Measurements from ENCODE around the gene GIGYF2. TPM values are rescaled to one million over a fixed set of nuclear protein-coding genes. Genes with fewer than 3 reads are reported as not detected.

Gene GIGYF2
- total RNA-seq, 1 donor from 2014 or later = 72.3 TPM

DNA sequence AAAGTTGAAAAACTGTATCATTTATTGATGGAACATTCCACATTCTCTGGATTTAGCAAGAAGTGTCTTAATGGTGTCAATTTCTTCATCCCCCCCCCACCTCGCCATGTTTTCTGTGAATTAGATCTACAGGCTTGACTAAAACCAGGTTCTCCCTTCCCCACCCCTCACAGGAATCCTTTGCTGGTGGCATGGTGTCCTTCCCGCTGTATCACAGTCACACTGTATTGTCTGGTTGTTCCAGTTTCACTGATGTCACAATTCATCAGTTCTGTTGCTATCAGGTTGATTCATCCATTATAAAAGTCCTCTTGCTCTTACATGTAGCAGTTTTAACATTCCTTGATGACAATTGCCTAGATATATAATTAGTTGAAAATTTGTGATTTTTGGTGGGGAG lies 166.9 kb downstream of the GIGYF2 start:
- no peak for DNase-seq (ENCODE audit: low spot score, unreplicated experiment)
- Mint-ChIP-seq H3K4me1 (ENCODE audit: low read depth) (peaks cover 6% of the 10 kb centered on the region), H3K27ac (no peak overlapping the region), H3K27me3 (no peaks in the 10 kb centered on the region), H3K36me3 (ENCODE audit: insufficient read depth) (peaks cover 8% of the 10 kb centered on the region), H3K9me3 (ENCODE audit: low read depth) (no peaks in the 10 kb centered on the region), H3K4me3 (ENCODE audit: low read depth) (no peak overlapping the region)
- TF ChIP-seq, protein P1, sequence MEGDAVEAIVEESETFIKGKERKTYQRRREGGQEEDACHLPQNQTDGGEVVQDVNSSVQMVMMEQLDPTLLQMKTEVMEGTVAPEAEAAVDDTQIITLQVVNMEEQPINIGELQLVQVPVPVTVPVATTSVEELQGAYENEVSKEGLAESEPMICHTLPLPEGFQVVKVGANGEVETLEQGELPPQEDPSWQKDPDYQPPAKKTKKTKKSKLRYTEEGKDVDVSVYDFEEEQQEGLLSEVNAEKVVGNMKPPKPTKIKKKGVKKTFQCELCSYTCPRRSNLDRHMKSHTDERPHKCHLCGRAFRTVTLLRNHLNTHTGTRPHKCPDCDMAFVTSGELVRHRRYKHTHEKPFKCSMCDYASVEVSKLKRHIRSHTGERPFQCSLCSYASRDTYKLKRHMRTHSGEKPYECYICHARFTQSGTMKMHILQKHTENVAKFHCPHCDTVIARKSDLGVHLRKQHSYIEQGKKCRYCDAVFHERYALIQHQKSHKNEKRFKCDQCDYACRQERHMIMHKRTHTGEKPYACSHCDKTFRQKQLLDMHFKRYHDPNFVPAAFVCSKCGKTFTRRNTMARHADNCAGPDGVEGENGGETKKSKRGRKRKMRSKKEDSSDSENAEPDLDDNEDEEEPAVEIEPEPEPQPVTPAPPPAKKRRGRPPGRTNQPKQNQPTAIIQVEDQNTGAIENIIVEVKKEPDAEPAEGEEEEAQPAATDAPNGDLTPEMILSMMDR (IDR thresholded peaks at IDR 0.05; ENCODE audit: unreplicated experiment) = no peak

DNA sequence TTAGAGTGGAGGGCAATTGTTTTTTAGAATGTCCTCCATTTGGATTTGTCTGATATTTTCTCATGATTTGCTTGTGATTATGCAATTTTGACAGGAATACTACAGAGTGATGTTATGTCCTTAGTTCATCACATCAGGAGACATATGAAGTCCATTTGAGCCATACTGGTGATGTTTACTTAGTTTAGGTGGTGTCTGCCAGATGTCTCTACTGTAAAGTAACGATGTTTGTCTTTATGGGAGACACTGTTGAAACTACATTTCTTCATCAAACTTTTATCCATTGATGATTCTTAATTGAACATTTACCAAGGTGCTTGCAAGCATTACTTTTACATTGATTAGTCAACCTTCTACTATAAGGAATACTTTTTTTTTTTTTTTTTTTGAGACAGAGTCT lies 168.0 kb downstream of the GIGYF2 start:
- Mint-ChIP-seq H3K4me1 (ENCODE audit: low read depth) (peaks cover 6% of the 10 kb centered on the region), H3K27me3 (no peaks in the 10 kb centered on the region), H3K27ac (no peak overlapping the region), H3K9me3 (ENCODE audit: low read depth) (no peaks in the 10 kb centered on the region), H3K36me3 (ENCODE audit: insufficient read depth) (peaks cover 5% of the 10 kb centered on the region), H3K4me3 (ENCODE audit: low read depth) (no peak overlapping the region)
- TF ChIP-seq, protein P1 (IDR thresholded peaks at IDR 0.05; ENCODE audit: unreplicated experiment) = no peak
- no peak for DNase-seq (ENCODE audit: low spot score, unreplicated experiment)

DNA sequence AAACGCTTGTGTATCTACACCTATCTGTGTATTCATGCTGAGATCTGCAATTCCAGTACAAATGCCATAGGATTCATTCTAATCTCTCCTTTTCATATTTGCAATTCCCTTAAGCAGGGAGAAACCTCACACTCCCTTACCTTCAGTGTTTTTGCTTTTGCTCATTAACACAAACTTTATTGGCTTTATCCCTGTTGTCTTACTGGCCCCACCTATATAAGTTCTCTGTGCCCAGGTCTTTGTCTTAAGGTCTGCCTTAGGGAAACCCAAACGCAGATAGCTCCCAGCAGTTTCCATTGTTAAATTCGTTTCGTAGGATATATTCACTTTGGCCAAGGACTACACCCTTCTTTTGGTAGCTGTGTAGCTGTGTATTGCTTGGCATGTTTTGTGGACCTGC lies 169.0 kb downstream of the GIGYF2 start:
- H3K36me3 Mint-ChIP-seq (ENCODE audit: insufficient read depth) = peaks cover under 1% of the 10 kb centered on the region
- TF ChIP-seq, protein P1 (IDR thresholded peaks at IDR 0.05; ENCODE audit: unreplicated experiment) = no peak
- H3K4me3 Mint-ChIP-seq (ENCODE audit: low read depth) = no peak overlapping the region
- H3K27me3 Mint-ChIP-seq = no peaks in the 10 kb centered on the region
- H3K9me3 Mint-ChIP-seq (ENCODE audit: low read depth) = no peaks in the 10 kb centered on the region
- no peaks in the 10 kb centered on the region for H3K4me1 Mint-ChIP-seq (ENCODE audit: low read depth)
- no peak overlapping the region for H3K27ac Mint-ChIP-seq
- DNase-seq (ENCODE audit: low spot score, unreplicated experiment) = no peak

DNA sequence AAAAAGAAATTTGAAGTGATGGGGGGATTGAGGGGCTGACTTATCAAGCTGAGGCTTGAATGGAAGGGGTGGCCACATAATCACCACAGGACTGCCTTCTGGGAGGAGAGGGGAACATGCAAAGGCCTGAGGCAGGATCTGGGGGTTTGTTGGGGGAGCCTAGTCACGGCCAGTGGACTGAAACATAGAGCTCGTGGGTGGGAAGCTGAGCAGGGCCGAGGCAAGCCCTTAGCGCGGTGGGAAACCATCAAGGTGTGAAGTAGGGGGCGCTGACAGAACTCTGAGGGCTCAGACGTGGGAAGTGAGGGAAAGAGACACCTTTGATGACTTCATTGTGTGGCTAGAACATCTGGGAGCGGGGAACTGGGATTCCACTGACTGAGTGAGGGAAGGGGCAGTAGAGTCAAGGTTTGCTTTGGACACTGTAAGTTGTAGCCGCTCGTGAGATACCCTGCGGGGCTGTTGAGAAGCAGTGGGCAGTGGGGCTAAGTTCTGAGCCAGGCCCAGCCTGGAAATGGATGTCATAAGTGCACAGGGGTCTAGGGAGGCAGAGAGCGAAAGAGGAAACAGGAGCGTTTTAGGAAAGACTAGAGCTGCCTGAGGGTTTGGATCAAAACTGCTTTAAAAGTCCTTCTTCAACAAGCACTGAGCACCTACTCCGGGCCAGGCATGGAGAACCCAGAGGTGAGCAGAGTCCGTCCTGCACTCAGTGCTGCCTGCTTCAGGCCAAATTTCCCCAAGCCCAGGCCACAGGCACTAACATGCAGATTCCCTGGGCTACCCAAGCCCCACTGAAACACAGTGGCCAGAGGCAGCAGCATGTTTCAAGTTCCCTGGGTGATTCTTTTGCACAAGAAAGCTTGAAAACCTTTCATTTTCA lies 172.2 kb downstream of the GIGYF2 start:
- peak overlapping the region; percentile 2 for H3K27ac Mint-ChIP-seq
- no peak overlapping the region for H3K4me3 Mint-ChIP-seq (ENCODE audit: low read depth)
- H3K9me3 Mint-ChIP-seq (ENCODE audit: low read depth) = no peaks in the 10 kb centered on the region

DNA sequence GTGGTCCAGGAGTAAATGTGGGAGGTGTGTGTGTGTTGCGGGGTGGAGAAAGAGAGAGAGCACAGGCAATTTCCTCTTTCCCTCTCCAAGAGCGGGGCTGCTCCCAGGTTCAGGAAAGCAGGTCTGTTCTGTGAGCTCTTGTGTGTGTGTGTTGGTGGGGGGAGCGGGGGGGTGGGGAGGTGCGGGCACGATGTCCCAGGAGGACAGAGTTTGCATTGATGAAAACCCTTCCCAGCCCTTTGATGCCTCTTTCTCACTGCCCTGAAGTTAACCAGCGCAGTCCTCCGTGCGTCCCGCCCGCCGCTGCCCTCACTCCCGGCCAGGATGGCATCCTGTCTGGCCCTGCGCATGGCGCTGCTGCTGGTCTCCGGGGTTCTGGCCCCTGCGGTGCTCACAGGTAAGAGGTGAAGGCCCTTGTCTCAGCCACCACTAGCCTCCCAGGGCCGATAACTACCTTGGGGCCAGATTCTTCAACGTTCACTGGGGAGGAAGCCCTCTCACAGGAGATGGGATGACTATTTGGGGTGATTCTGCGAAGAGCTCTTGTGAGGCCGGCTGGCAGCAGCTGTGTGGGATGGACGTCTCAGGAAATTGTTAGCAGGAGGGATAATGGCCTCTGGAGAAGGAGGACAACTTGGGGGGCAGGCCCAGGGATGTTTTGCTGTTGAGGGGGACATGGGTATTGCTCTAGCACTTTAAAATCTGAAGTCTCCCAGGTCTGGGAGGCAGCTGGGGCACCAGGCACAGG lies 173.1 kb downstream of the GIGYF2 start, which contains the start of gene SNORC:
Gene SNORC, plus strand, starts transcription at position 247 of the 748 bp plus-strand sequence. Its CDS starts 78 bp downstream, at position 325.
- DNase-seq (ENCODE audit: low spot score, unreplicated experiment) = no peak
- TF ChIP-seq, protein P1 (IDR thresholded peaks at IDR 0.05; ENCODE audit: unreplicated experiment) = no peak
- no peaks in the 10 kb centered on the region for H3K9me3 Mint-ChIP-seq (ENCODE audit: low read depth)
- H3K27me3 Mint-ChIP-seq = peaks cover 3% of the 10 kb centered on the region
- no peaks in the 10 kb centered on the region for H3K4me1 Mint-ChIP-seq (ENCODE audit: low read depth)
- H3K27ac Mint-ChIP-seq = peak within 1 kb of the TSS; percentile 84
- H3K36me3 Mint-ChIP-seq (ENCODE audit: insufficient read depth) = no peaks in the 10 kb centered on the region
- H3K4me3 Mint-ChIP-seq (ENCODE audit: low read depth) = no peak within 1 kb of the TSS

More for the DNA sequence above, 172.2 kb downstream of the GIGYF2 start:
- no peaks in the 10 kb centered on the region for H3K4me1 Mint-ChIP-seq (ENCODE audit: low read depth)
- no peaks in the 10 kb centered on the region for H3K36me3 Mint-ChIP-seq (ENCODE audit: insufficient read depth)
- TF ChIP-seq, protein P1 (IDR thresholded peaks at IDR 0.05; ENCODE audit: unreplicated experiment) = no peak
- DNase-seq (ENCODE audit: low spot score, unreplicated experiment) = no peak
- H3K27me3 Mint-ChIP-seq = no peaks in the 10 kb centered on the region
